H1 (cell line): ENCODE measurements around the gene AFF2. TPM values are rescaled to one million over a fixed set of nuclear protein-coding genes. Genes with fewer than 3 reads are reported as not detected.

Experiments used
- CTCF ChIA-PET: fragments of 300-600 bp; sonication (Branson Sonifier 250); formaldehyde crosslinking; loops from one replicate; lab custom pipeline; 2021; ENCODE audit not compliant: partially characterized antibody; lab: Charles Lee
- POLR2A ChIA-PET: fragments of 300-600 bp; sonication (Branson Sonifier 250); formaldehyde crosslinking; loops from one replicate; lab custom pipeline; 2021; ENCODE audit warnings: inconsistent platforms; ENCODE audit not compliant: partially characterized antibody; lab: Charles Lee
- DNase-seq, 2 experiments: peaks; one replicate each; pipeline versions ENCODE4 v3.0.0 to v3.0.0-alpha.2; 2010 to 2022; ENCODE audit warnings: low spot score in 2 of 2, low read depth in 1 of 2, mixed read lengths in 1 of 2
- FAIRE-seq: peaks from 2 replicates; lab custom pipeline; 2011; peaks lifted over from hg19 to GRCh38; lab: Jason Lieb, UNC
- H2AFZ ChIP-seq: 2 replicates; pipeline ENCODE4 v1.8.1; 2012; ENCODE audit warnings: low read length, inconsistent platforms
- H2AK5ac ChIP-seq: 2 replicates; pipeline ENCODE4 v1.6.1; 2013; ENCODE audit warnings: low read depth, low read length
- H2BK120ac ChIP-seq: replicated peaks from 2 replicates; pipeline ENCODE3; 2013; ENCODE audit warnings: low read depth, low read length, inconsistent platforms
- H2BK12ac ChIP-seq: 2 replicates; pipeline ENCODE4 v1.6.1; 2013; ENCODE audit warnings: low read depth, low read length
- H2BK15ac ChIP-seq: 2 replicates; pipeline ENCODE4 v1.6.1; 2013; ENCODE audit warnings: low read length
- H2BK20ac ChIP-seq: 2 replicates; pipeline ENCODE4 v1.6.1; 2013; ENCODE audit warnings: low read length
- H2BK5ac ChIP-seq: 2 replicates; pipeline ENCODE4 v1.6.1; 2013; ENCODE audit warnings: low read depth, low read length
- H3K14ac ChIP-seq: 2 replicates; pipeline ENCODE4 v1.6.1; 2013; ENCODE audit warnings: inconsistent platforms; ENCODE audit not compliant: insufficient read length
- H3K18ac ChIP-seq: 2 replicates; pipeline ENCODE4 v1.6.1; 2013; ENCODE audit warnings: low read length; ENCODE audit errors: extremely low read depth
- H3K23ac ChIP-seq: 2 replicates; pipeline ENCODE4 v1.6.1; 2013; ENCODE audit warnings: inconsistent platforms; ENCODE audit not compliant: insufficient read length
- H3K23me2 ChIP-seq: 2 replicates; pipeline ENCODE4 v1.6.1; 2013; ENCODE audit warnings: low read depth, low read length
- H3K27ac ChIP-seq: 2 replicates; pipeline ENCODE4 v1.6.1; 2011; ENCODE audit warnings: low read depth, low read length, inconsistent platforms
- H3K27me3 ChIP-seq, 4 experiments: replicated peaks in 1 of 4; 1 replicate in 1 of 4; 2 replicates in 3 of 4; pipeline versions ENCODE4 v1.6.1 to v1.8.1; 2011 to 2013; ENCODE audit warnings: low read length in 3 of 4, mild to moderate bottlenecking in 3 of 4, inconsistent platforms in 2 of 4, mixed read lengths in 2 of 4, moderate library complexity in 1 of 4; ENCODE audit not compliant: control insufficient read depth in 3 of 4, insufficient read depth in 3 of 4; ENCODE audit errors: extremely low read depth in 1 of 4
- H3K36me3 ChIP-seq, 4 experiments: 2 replicates each; pipeline versions ENCODE4 v1.6.1 to v1.8.1; 2011 to 2013; ENCODE audit warnings: mild to moderate bottlenecking in 4 of 4, low read length in 3 of 4, moderate library complexity in 2 of 4, control low read depth in 1 of 4, inconsistent platforms in 1 of 4; ENCODE audit not compliant: insufficient read depth in 4 of 4, control insufficient read depth in 2 of 4
- H3K4ac ChIP-seq: replicated peaks from 2 replicates; pipeline ENCODE3; 2013; ENCODE audit warnings: low read length, low read depth, mixed read lengths, inconsistent platforms; ENCODE audit not compliant: insufficient read length
- H3K4me1 ChIP-seq, 4 experiments: replicated peaks in 1 of 4; 1 replicate in 1 of 4; 2 replicates in 3 of 4; pipeline versions ENCODE4 v1.6.1 to v1.8.1; 2011 to 2013; ENCODE audit warnings: low read length in 3 of 4, inconsistent platforms in 2 of 4, mixed read lengths in 1 of 4; ENCODE audit not compliant: insufficient read depth in 4 of 4, control insufficient read depth in 3 of 4
- H3K4me2 ChIP-seq, 2 experiments: 2 replicates each; pipeline versions ENCODE4 v1.6.1 to v1.8.1; 2011 to 2013; ENCODE audit warnings: low read depth in 2 of 2, low read length in 2 of 2, control low read depth in 1 of 2, inconsistent platforms in 1 of 2, mild to moderate bottlenecking in 1 of 2; ENCODE audit not compliant: insufficient read depth in 1 of 2
- H3K4me3 ChIP-seq, 4 experiments: fragments of 200-600, 300-600 bp in 1 of 4; sonication (generic), shearing (Covaris generic), sonication (Bioruptor Twin) in 1 of 4; 2 replicates each; pipeline versions ENCODE4 v1.5.1 to v1.8.1; 2011 to 2016; ENCODE audit warnings: low read length in 4 of 4, low read depth in 3 of 4, control low read depth in 2 of 4, inconsistent platforms in 2 of 4, mild to moderate bottlenecking in 2 of 4, mixed read lengths in 1 of 4, moderate library complexity in 1 of 4; ENCODE audit not compliant: insufficient read depth in 2 of 4; ENCODE audit errors: extremely low read depth in 1 of 4
- H3K56ac ChIP-seq: replicated peaks from 2 replicates; pipeline ENCODE3; 2013; ENCODE audit warnings: low read depth, mild to moderate bottlenecking, mixed read lengths, low read length, inconsistent platforms; ENCODE audit not compliant: insufficient read length
- H3K79me1 ChIP-seq: 2 replicates; pipeline ENCODE4 v1.6.1; 2013; ENCODE audit warnings: low read depth, low read length, control low read depth
- H3K79me2 ChIP-seq, 2 experiments: 2 replicates each; pipeline versions ENCODE4 v1.6.1 to v1.8.1; 2012 to 2013; ENCODE audit warnings: low read length in 2 of 2, mild to moderate bottlenecking in 2 of 2, inconsistent platforms in 1 of 2; ENCODE audit not compliant: insufficient read depth in 2 of 2, control insufficient read depth in 1 of 2
- H3K9ac ChIP-seq, 4 experiments: replicated peaks in 1 of 4; 1 replicate in 1 of 4; 2 replicates in 3 of 4; pipeline versions ENCODE4 v1.6.1 to v1.8.1; 2011 to 2013; ENCODE audit warnings: low read depth in 3 of 4, low read length in 3 of 4, control low read depth in 2 of 4, mild to moderate bottlenecking in 2 of 4, moderate library complexity in 2 of 4, inconsistent platforms in 1 of 4; ENCODE audit errors: extremely low read depth in 1 of 4
- H3K9me3 ChIP-seq, 2 experiments: 2 replicates each; pipeline versions ENCODE4 v1.6.1 to v1.8.1; 2012 to 2013; ENCODE audit warnings: mild to moderate bottlenecking in 2 of 2, moderate library complexity in 2 of 2, control low read depth in 1 of 2, inconsistent platforms in 1 of 2, low read depth in 1 of 2, low read length in 1 of 2, mixed read lengths in 1 of 2; ENCODE audit not compliant: insufficient read depth in 2 of 2
- H4K20me1 ChIP-seq, 2 experiments: replicated peaks in 1 of 2; 2 replicates each; pipeline versions ENCODE3 to v1.8.1; 2011 to 2013; ENCODE audit warnings: inconsistent platforms in 2 of 2, low read length in 2 of 2, mild to moderate bottlenecking in 1 of 2; ENCODE audit not compliant: insufficient read depth in 2 of 2, control insufficient read depth in 1 of 2
- H4K5ac ChIP-seq: 2 replicates; pipeline ENCODE4 v1.6.1; 2013; ENCODE audit warnings: low read length, low read depth, mixed read lengths, inconsistent platforms; ENCODE audit not compliant: insufficient read length
- H4K8ac ChIP-seq: 2 replicates; pipeline ENCODE4 v1.8.0; 2013; ENCODE audit warnings: mild to moderate bottlenecking, moderate library complexity, low read length, inconsistent platforms; ENCODE audit not compliant: insufficient read depth; ENCODE audit errors: extremely low read depth
- H4K91ac ChIP-seq: replicated peaks from 2 replicates; pipeline ENCODE3; 2013; ENCODE audit warnings: low read length, mixed read lengths, inconsistent platforms; ENCODE audit not compliant: insufficient read length
- BACH1 ChIP-seq: IDR thresholded peaks from 2 replicates; pipeline ENCODE4 v1.6.1; 2012; ENCODE audit warnings: low read length, improper control_type of control experiment
- NANOG ChIP-seq: IDR thresholded peaks from 2 replicates; pipeline ENCODE4 v1.6.1; 2011; ENCODE audit warnings: low read length, low read depth, mild to moderate bottlenecking, inconsistent platforms; ENCODE audit not compliant: insufficient read depth, poor library complexity, severe bottlenecking
- ZNF274 ChIP-seq: IDR thresholded peaks from 2 replicates; pipeline ENCODE4 v1.7.0; 2012; ENCODE audit warnings: low read length, borderline replicate concordance; ENCODE audit errors: extremely low read depth
- WGBS, 2 experiments: shearing (Covaris generic) in 1 of 2; methylation state at CpG; one replicate each; pipeline versions ENCODE4 v1.1.6 to v1.1.7; 2013 to 2015; ENCODE audit warnings: low lambda C conversion rate in 2 of 2, mixed read lengths in 2 of 2, inconsistent platforms in 1 of 2, low coverage in 1 of 2, missing lambda C conversion rate in 1 of 2; ENCODE audit not compliant: insufficient replicate concordance in 2 of 2, insufficient coverage in 1 of 2, insufficient read length in 1 of 2; ENCODE audit errors: extremely low coverage in 1 of 2, missing lambda C conversion rate in 1 of 2; 5-methylcytosine and 5-hydroxymethylcytosine counted together
- polyA plus RNA-seq, 7 experiments: library from polyadenylated mRNA; depleted of rRNA in 3 of 7; stranded (reverse) in 5 of 7; unstranded in 2 of 7; fragments of >200 nt in 5 of 7; fragments of 200-250 nt in 2 of 7; gene quantifications; 1 replicate in 5 of 7; 2 replicates in 1 of 7; 4 replicates in 1 of 7; pipeline versions ENCODE4 v1.2.1 to v1.2.3, GENCODE V29; 2011 to 2013; ENCODE audit warnings: missing spikeins in 2 of 7, mixed read lengths in 2 of 7
- total RNA-seq: library from RNA; stranded (reverse); fragmentation: NEBNext Ultra II Directional; extraction: Animal tissue kit (Norgen Biotek cat#: 25700); gene quantifications from 2 replicates; pipeline ENCODE4 v1.2.1, GENCODE V29; 2021

AFF2 gene
- total and polyA plus RNA-seq, 2 of the 8 experiments (the other 6 are each of a cell fraction or from before 2014, with no cell fraction given), result 2.0 to 7.3 TPM

- no peak for TF ChIP-seq ZNF274
- no peak for TF ChIP-seq NANOG
- no peak for TF ChIP-seq BACH1
- Histone ChIP-seq H3K14ac (no peak overlapping the region), H2BK15ac (no peak overlapping the region), H3K4me2 (no peak overlapping the region), H4K91ac (no peak overlapping the region), H2BK12ac (no peak overlapping the region), H3K9ac (no peak overlapping the region), H2BK120ac (no peak overlapping the region), H3K4ac (no peak overlapping the region), H3K4me1 (peaks cover 0 to 6% (median 2%) of the 10 kb centered on the region in 4 experiments; a peak in 4 of 7 replicates), H3K79me1 (no peaks in the 10 kb centered on the region), H3K56ac (no peak overlapping the region), H2AFZ (no peak overlapping the region), H2AK5ac (no peak overlapping the region), H2BK5ac (no peak overlapping the region), H3K23ac (no peak overlapping the region), H3K4me3 (no peak overlapping the region), H3K27ac (no peak overlapping the region), H4K5ac (no peak overlapping the region), H3K9me3 (no peaks in the 10 kb centered on the region), H2BK20ac (no peak overlapping the region), H4K8ac (no peak overlapping the region), H3K27me3 (no peaks in the 10 kb centered on the region), H3K79me2 (no peaks in the 10 kb centered on the region), H3K36me3 (no peaks in the 10 kb centered on the region), H3K18ac (no peak overlapping the region), H4K20me1 (no peaks in the 10 kb centered on the region), H3K23me2 (no peaks in the 10 kb centered on the region)
- DNase-seq, result no peak
- ChIA-PET POLR2A (no interaction called here), CTCF (interaction anchor here (0.9 to 2.4 kb wide), 2 partner anchors 15 to 497 kb away, joined by 3 to 9 read pairs; no protein-coding TSS in a partner anchor)
- no peak for FAIRE-seq
- 100% methylated on average over 3 of the region's 3 CpGs; no CpG with 5 or more reads in 1 of the 2 experiments for WGBS, 2 experiments
Measured at GRCh38 chrX:148567229-148567628, 66.8 kb downstream of the AFF2 start.
